DOHH2 (cell line): Measurements from ENCODE around the gene RAB39A.

Source experiments
- EZH2phosphoT487 ChIP-seq: fragments of 200-600 bp; sonication (generic); IDR thresholded peaks from 2 replicates; pipeline ENCODE4 v1.6.1; 2017; ENCODE audit warnings: borderline replicate concordance, mild to moderate bottlenecking, antibody characterized with exemption, low read length, moderate library complexity, mixed read lengths
- TF ChIP-seq, protein P1 (sequence below): fragments of 200-600 bp; sonication (generic); IDR thresholded peaks from one replicate; pipeline ENCODE4 v1.5.1; 2014; ENCODE audit warnings: antibody characterized with exemption, mild to moderate bottlenecking, low read depth, low read length; ENCODE audit not compliant: poor library complexity, severe bottlenecking

DNA sequence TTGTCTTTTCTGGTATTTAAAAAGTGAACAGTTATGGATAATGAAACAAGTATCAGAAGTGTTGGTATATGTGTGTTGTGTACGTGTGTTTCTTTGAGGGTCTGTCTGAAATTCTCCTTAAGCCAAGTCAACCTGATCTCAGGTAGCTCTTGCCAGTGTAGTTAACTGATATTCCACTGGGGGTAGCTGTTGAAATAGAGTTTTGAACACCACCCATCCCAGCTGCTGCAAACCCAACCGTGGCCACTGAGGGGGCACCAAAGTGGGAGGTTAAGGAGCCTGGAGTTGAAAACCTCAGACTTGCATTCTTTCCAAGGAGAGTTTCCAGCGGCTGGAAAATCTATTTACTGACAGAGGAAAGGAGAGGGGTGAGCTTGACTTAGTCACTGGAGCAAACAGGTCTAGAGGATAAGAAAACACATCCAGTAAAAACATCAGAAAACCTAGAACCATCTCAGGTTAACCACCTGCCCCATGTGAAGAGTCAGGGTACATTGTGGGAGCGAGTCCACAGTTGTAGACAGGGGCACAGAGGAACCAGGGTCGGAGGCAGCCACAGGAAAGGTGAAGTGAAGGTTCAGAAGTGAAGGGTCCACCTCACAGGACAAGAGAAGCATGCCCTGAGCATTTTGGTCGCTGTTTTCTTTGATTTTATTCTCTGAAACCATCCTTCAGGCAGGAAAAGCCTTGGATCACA is 71.7 kb downstream of the RAB39A start:
- TF ChIP-seq, protein P1, sequence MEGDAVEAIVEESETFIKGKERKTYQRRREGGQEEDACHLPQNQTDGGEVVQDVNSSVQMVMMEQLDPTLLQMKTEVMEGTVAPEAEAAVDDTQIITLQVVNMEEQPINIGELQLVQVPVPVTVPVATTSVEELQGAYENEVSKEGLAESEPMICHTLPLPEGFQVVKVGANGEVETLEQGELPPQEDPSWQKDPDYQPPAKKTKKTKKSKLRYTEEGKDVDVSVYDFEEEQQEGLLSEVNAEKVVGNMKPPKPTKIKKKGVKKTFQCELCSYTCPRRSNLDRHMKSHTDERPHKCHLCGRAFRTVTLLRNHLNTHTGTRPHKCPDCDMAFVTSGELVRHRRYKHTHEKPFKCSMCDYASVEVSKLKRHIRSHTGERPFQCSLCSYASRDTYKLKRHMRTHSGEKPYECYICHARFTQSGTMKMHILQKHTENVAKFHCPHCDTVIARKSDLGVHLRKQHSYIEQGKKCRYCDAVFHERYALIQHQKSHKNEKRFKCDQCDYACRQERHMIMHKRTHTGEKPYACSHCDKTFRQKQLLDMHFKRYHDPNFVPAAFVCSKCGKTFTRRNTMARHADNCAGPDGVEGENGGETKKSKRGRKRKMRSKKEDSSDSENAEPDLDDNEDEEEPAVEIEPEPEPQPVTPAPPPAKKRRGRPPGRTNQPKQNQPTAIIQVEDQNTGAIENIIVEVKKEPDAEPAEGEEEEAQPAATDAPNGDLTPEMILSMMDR: peak; percentile 84
- no peak for TF ChIP-seq EZH2phosphoT487
